Stimulated activated CD8-positive, alpha-beta memory T cell treated with anti-CD3 and anti-CD28 coated beads, Interleukin-2, amount 100 ng/mL, for 1 hour (primary cell): ENCODE data around the gene USP15.
"Not testable (repeated sequence)": the region's sequence is repeated elsewhere in the genome, so short reads cannot be mapped to it uniquely, and the experiment has no call there.

Experiments used
- DNase-seq, 2 donors: peaks; one replicate each; pipeline ENCODE4 v3.0.0-alpha.2; 2020; ENCODE audit warnings: low read depth in 2 of 2

Gene USP15

DNA sequence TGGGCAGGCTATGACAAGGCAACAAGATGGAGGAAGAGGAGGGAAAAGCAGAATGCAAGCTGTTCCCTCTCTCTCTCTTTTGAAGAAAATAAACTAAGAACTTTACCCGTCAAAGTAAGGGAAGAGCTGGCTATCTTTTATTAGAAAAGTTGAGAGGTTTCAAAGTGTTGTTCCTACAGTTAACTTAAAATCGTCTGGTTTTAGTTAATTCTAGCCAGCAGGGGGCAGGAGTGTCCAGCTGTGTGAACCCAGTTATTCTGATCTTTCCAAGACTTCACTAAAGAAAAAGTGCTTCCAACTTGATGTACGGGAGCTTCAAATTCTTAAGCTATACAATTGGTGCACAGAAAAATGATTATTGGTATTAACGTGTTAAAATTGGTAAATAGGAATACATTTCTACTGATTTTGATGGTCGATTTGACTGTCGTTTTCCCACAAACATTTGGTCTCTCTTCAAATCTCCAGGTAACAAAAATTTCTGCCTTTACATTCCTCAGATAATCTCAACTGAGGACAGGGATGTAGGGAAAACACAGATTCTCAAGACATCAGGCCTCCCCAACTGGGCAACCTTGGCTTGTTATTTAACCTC lies 178.0 kb downstream of the USP15 start:
- DNase-seq = peak in 1 of 2 donors; percentile 28

DNA sequence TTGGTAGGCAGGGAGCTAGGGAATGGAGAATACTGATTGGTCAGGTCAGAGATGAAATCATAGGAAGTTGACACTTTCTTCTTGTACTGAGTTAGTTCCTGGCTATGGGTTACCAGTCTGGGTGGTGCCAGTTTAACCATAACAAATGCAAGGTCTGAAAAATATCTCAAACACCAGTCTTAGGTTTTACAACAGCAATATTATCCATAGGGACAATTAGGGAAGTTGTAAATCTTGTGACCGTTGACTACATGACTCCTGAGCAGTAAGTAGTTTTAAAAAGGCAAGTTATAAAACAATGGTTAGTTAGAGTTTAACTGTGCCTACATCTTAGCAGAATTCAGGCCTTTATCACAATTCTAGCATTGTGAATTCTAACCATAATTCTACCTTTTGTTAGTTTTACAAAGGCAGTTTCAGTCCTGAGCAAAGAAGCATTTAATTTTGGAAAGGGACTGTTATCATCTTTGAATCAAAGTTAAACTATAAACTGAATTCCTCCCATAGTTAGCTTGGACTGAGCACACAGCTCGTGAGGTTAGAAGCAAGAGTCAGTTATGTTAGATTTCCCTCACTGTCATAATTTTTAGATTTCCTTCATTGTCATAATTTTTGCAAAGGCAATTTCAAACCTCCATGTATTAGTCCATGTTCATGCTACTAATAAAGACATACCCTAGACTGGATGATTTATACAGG lies 186.7 kb downstream of the USP15 start:
- DNase-seq = no peak

- DNase-seq = no peak
These were observed 188.2 kb downstream of the USP15 start for GRCh38 chr12:62448436-62448835.

- DNase-seq = not testable (repeated sequence)
These were observed 195.2 kb downstream of the USP15 start for GRCh38 chr12:62455429-62455828.

- no peak for DNase-seq
These were observed 198.4 kb downstream of the USP15 start for GRCh38 chr12:62458626-62459025.

DNA sequence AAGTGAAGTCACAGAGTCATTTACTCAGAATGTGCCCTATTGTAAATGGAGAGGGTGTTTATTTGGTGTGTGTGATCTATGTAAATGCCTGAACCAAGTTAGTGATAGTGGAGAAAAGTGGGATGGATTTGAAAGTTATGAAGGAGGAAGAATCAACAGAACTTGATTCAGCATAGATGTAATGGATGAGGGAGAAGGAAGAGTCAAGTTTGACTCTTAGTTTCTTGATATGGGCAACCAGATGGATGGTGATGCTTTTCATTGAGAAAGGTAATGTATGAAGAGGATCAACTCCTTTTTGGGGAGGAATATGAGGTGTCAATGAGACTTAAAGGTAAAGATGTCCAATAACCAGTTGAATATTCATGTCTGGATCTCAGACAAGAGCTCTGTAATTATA lies 199.8 kb downstream of the USP15 start:
- no peak for DNase-seq

GRCh38 chr12:62461171-62461837 lies 201.1 kb downstream of the USP15 start:
- not testable (repeated sequence) for DNase-seq

DNA sequence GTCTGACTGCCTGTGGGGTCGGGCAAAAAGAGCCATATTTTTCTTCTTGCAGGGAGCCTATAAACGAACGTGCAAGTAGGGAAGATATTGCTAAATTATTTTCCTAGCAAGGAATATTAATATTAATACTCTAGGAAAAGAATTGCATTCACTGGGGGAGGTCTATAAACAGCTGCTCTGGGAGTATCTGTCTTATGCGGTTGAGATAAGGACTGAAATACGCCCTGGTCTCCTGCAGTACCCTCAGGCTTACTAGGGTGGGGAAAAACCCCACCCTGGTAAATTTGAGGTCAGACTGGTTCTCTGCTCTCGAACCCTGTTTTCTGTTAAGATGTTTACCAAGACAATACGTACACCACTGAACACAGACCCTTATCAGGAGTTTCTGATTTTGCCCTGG lies 203.0 kb downstream of the USP15 start:
- not testable (repeated sequence) for DNase-seq
